H9 (cell line): ENCODE measurements around the gene UQCC2. TPM values are rescaled to one million over a fixed set of nuclear protein-coding genes. Genes with fewer than 3 reads are reported as not detected.

Source experiments
- DNase-seq: peaks from one replicate; pipeline ENCODE4 v3.0.0-alpha.2; 2017
- H2AFZ ChIP-seq: one replicate; pipeline ENCODE4 v1.6.1; 2013; ENCODE audit warnings: mild to moderate bottlenecking, low read length, control low read depth, moderate library complexity
- H2AK5ac ChIP-seq: 2 replicates; pipeline ENCODE4 v1.6.1; 2013; ENCODE audit warnings: low read length, control low read depth, mixed read lengths; ENCODE audit not compliant: insufficient read length
- H2BK120ac ChIP-seq: one replicate; pipeline ENCODE4 v1.6.1; 2013; ENCODE audit warnings: low read depth, mild to moderate bottlenecking, low read length, control low read depth, inconsistent platforms; ENCODE audit not compliant: poor library complexity, severe bottlenecking
- H2BK12ac ChIP-seq: 2 replicates; pipeline ENCODE4 v1.6.1; 2013; ENCODE audit warnings: low read length, control low read depth, mixed read lengths, low read depth; ENCODE audit not compliant: insufficient read length
- H2BK15ac ChIP-seq: 2 replicates; pipeline ENCODE4 v1.6.1; 2013; ENCODE audit warnings: low read depth, low read length, control low read depth
- H2BK20ac ChIP-seq: one replicate; pipeline ENCODE4 v1.6.1; 2013; ENCODE audit warnings: low read depth, mild to moderate bottlenecking, low read length, control low read depth, inconsistent platforms; ENCODE audit not compliant: poor library complexity, severe bottlenecking
- H2BK5ac ChIP-seq: 2 replicates; pipeline ENCODE4 v1.6.1; 2013; ENCODE audit warnings: low read length, control low read depth, mixed read lengths; ENCODE audit not compliant: insufficient read length
- H3K14ac ChIP-seq: 2 replicates; pipeline ENCODE4 v1.6.1; 2013; ENCODE audit warnings: low read length, control low read depth; ENCODE audit not compliant: insufficient read depth
- H3K18ac ChIP-seq: 2 replicates; pipeline ENCODE4 v1.6.1; 2013; ENCODE audit warnings: low read depth, mild to moderate bottlenecking, mixed read lengths, low read length, control low read depth; ENCODE audit not compliant: insufficient read length
- H3K23ac ChIP-seq: 2 replicates; pipeline ENCODE4 v1.6.1; 2013; ENCODE audit warnings: low read length, control low read depth, mixed read lengths, low read depth; ENCODE audit not compliant: insufficient read length
- H3K23me2 ChIP-seq: 2 replicates; pipeline ENCODE4 v1.6.1; 2013; ENCODE audit warnings: low read depth, mild to moderate bottlenecking, mixed read lengths, low read length, control low read depth; ENCODE audit not compliant: insufficient read length, poor library complexity, severe bottlenecking
- H3K27ac ChIP-seq: 2 replicates; pipeline ENCODE4 v1.5.1; 2013; ENCODE audit warnings: low read length, control low read depth, mixed read lengths, low read depth; ENCODE audit not compliant: insufficient read length
- H3K27me3 ChIP-seq: 2 replicates; pipeline ENCODE4 v1.6.1; 2013; ENCODE audit warnings: low read length, control low read depth, inconsistent platforms; ENCODE audit not compliant: insufficient read depth
- H3K4ac ChIP-seq: 2 replicates; pipeline ENCODE4 v1.6.1; 2013; ENCODE audit warnings: low read depth, mild to moderate bottlenecking, control low read depth, inconsistent platforms, low read length, moderate library complexity
- H3K4me1 ChIP-seq: 2 replicates; pipeline ENCODE4 v1.6.1; 2013; ENCODE audit warnings: low read length, control low read depth, inconsistent platforms; ENCODE audit not compliant: insufficient read depth
- H3K4me2 ChIP-seq: 2 replicates; pipeline ENCODE4 v1.6.1; 2013; ENCODE audit warnings: low read length, control low read depth, mixed read lengths; ENCODE audit not compliant: insufficient read length, insufficient read depth
- H3K56ac ChIP-seq: 2 replicates; pipeline ENCODE4 v1.6.1; 2013; ENCODE audit warnings: low read depth, mild to moderate bottlenecking, mixed read lengths, low read length, control low read depth; ENCODE audit not compliant: insufficient read length
- H3K79me1 ChIP-seq: 2 replicates; pipeline ENCODE4 v1.6.1; 2013; ENCODE audit warnings: low read depth, mild to moderate bottlenecking, moderate library complexity, low read length, control low read depth, inconsistent platforms; ENCODE audit not compliant: insufficient read depth, poor library complexity, severe bottlenecking
- H3K79me2 ChIP-seq: 2 replicates; pipeline ENCODE4 v1.6.1; 2013; ENCODE audit warnings: low read length, control low read depth, inconsistent platforms; ENCODE audit not compliant: insufficient read depth
- H3K9ac ChIP-seq: 2 replicates; pipeline ENCODE4 v1.6.1; 2013; ENCODE audit warnings: low read length, control low read depth, mixed read lengths; ENCODE audit not compliant: insufficient read length; ENCODE audit errors: extremely low read depth
- H3K9me3 ChIP-seq: one replicate; pipeline ENCODE4 v1.6.1; 2013; ENCODE audit warnings: low read depth, low read length, inconsistent platforms; ENCODE audit not compliant: control insufficient read depth
- H3T11ph ChIP-seq: one replicate; pipeline ENCODE4 v1.6.1; 2013; ENCODE audit warnings: mild to moderate bottlenecking, low read length, control low read depth, inconsistent platforms
- H4K20me1 ChIP-seq: one replicate; pipeline ENCODE4 v1.6.1; 2013; ENCODE audit not compliant: control insufficient read depth, insufficient read length, insufficient read depth
- H4K5ac ChIP-seq: 2 replicates; pipeline ENCODE4 v1.6.1; 2013; ENCODE audit warnings: low read depth, mild to moderate bottlenecking, mixed read lengths, low read length, control low read depth; ENCODE audit not compliant: insufficient read length
- H4K8ac ChIP-seq: replicated peaks from 2 replicates; pipeline ENCODE4 v1.6.1; 2013; ENCODE audit warnings: low read length, control low read depth, mixed read lengths, low read depth; ENCODE audit not compliant: insufficient read length
- H4K91ac ChIP-seq: 2 replicates; pipeline ENCODE4 v1.6.1; 2013; ENCODE audit warnings: low read depth, mild to moderate bottlenecking, moderate library complexity, mixed read lengths, low read length, control low read depth; ENCODE audit not compliant: insufficient read length
- H3K27ac Mint-ChIP-seq, 3 experiments: 2 replicates in 2 of 3; 3 replicates in 1 of 3; pipeline ENCODE4 v1.8.0; 2020 to 2021; ENCODE audit warnings: mixed read lengths in 3 of 3, mild to moderate bottlenecking in 1 of 3, moderate library complexity in 1 of 3
- H3K27me3 Mint-ChIP-seq: 2 replicates; pipeline ENCODE4 v1.8.0; 2021; ENCODE audit warnings: low read depth, mild to moderate bottlenecking, moderate library complexity, mixed read lengths
- H3K36me3 Mint-ChIP-seq, 3 experiments: 2 replicates in 2 of 3; 3 replicates in 1 of 3; pipeline ENCODE4 v1.8.0; 2020 to 2021; ENCODE audit warnings: low read depth in 3 of 3, mixed read lengths in 3 of 3; ENCODE audit not compliant: insufficient read depth in 1 of 3
- H3K4me1 Mint-ChIP-seq, 2 experiments: 2 replicates each; pipeline ENCODE4 v1.8.0; 2020; ENCODE audit warnings: mixed read lengths in 2 of 2
- H3K4me3 Mint-ChIP-seq, 2 experiments: 2 replicates in 1 of 2; 3 replicates in 1 of 2; pipeline ENCODE4 v1.8.0; 2020 to 2021; ENCODE audit warnings: mild to moderate bottlenecking in 2 of 2, mixed read lengths in 2 of 2, moderate library complexity in 1 of 2
- H3K9me3 Mint-ChIP-seq, 2 experiments: 2 replicates in 1 of 2; 3 replicates in 1 of 2; pipeline ENCODE4 v1.8.0; 2020; ENCODE audit warnings: mild to moderate bottlenecking in 2 of 2, mixed read lengths in 2 of 2, moderate library complexity in 1 of 2
- CTCF ChIP-seq: fragments of 200-600 bp; sonication (generic); conservative IDR thresholded peaks from 3 replicates; pipeline ENCODE4 v1.8.0; 2021; ENCODE audit warnings: antibody characterized with exemption, mild to moderate bottlenecking
- WGBS: extraction: QIAGEN DNeasy Blood & Tissue Kit; methylation state at CpG from one replicate; pipeline ENCODE4 v1.1.7; 2013; ENCODE audit warnings: missing lambda C conversion rate, low lambda C conversion rate, mixed read lengths; ENCODE audit not compliant: insufficient read length; ENCODE audit errors: extremely low coverage; 5-methylcytosine and 5-hydroxymethylcytosine counted together
- total RNA-seq: library from RNA; stranded (reverse); gene quantifications from 2 replicates; pipeline ENCODE4 v1.2.1, GENCODE V29; 2021

UQCC2 gene
- total RNA-seq, 1 experiment from 2014 or later = 140 TPM

- H4K20me1 ChIP-seq = no peaks in the 10 kb centered on the region
- no peaks in the 10 kb centered on the region for H3K9me3 Mint-ChIP-seq
- H4K8ac ChIP-seq = no peak overlapping the region
- H3K27me3 ChIP-seq = no peaks in the 10 kb centered on the region
- no peak overlapping the region for H3K9ac ChIP-seq
- H3K27me3 Mint-ChIP-seq = peaks cover 18% of the 10 kb centered on the region
- no peak overlapping the region for H2BK12ac ChIP-seq
- no peak for TF ChIP-seq CTCF
- H4K5ac ChIP-seq = no peak overlapping the region
- no peak overlapping the region for H3K18ac ChIP-seq
- H3K27ac ChIP-seq = no peak overlapping the region
- no peak overlapping the region; the same call in 1 of the 2 replicates for H3K14ac ChIP-seq
- no peaks in the 10 kb centered on the region for H3K23me2 ChIP-seq
- H2BK20ac ChIP-seq = no peak overlapping the region
- H2AFZ ChIP-seq = no peak overlapping the region
- H3K56ac ChIP-seq = no peak overlapping the region
- no peak overlapping the region for H2BK5ac ChIP-seq
- H3K36me3 Mint-ChIP-seq = no peaks in the 10 kb centered on the region
- H3K23ac ChIP-seq = no peak overlapping the region
- H3K4me2 ChIP-seq = no peak overlapping the region
- no peak overlapping the region for H2BK15ac ChIP-seq
- no peak for DNase-seq
- no peak overlapping the region for H3K4ac ChIP-seq
- peaks cover 4% of the 10 kb centered on the region; the same call in 1 of the 2 replicates for H3K4me1 ChIP-seq
- H3K79me2 ChIP-seq = no peaks in the 10 kb centered on the region
- H3K4me1 Mint-ChIP-seq = peaks cover 52 to 55% of the 10 kb centered on the region in 2 experiments
- no CpG with 5 or more reads among the region's 11 CpGs for WGBS
- H3T11ph ChIP-seq = no peak overlapping the region
- no peak overlapping the region for H3K4me3 Mint-ChIP-seq
- no peak overlapping the region for H2BK120ac ChIP-seq
- H3K79me1 ChIP-seq = no peaks in the 10 kb centered on the region
- H2AK5ac ChIP-seq = no peak overlapping the region
- H3K9me3 ChIP-seq = no peaks in the 10 kb centered on the region
- peak overlapping the region in 1 of 3 experiments; percentile 41; a peak in 1 of 7 replicates for H3K27ac Mint-ChIP-seq
- H4K91ac ChIP-seq = no peak overlapping the region
Measured at GRCh38 chr6:33728438-33728837, 16.9 kb upstream of the UQCC2 start.
